Measurements from ENCODE around the gene ZNF354C.
"Not testable (repeated sequence)": the region's sequence is repeated elsewhere in the genome, so short reads cannot be mapped to it uniquely, and the experiment has no call there.

The ZNF354C gene

DNA sequence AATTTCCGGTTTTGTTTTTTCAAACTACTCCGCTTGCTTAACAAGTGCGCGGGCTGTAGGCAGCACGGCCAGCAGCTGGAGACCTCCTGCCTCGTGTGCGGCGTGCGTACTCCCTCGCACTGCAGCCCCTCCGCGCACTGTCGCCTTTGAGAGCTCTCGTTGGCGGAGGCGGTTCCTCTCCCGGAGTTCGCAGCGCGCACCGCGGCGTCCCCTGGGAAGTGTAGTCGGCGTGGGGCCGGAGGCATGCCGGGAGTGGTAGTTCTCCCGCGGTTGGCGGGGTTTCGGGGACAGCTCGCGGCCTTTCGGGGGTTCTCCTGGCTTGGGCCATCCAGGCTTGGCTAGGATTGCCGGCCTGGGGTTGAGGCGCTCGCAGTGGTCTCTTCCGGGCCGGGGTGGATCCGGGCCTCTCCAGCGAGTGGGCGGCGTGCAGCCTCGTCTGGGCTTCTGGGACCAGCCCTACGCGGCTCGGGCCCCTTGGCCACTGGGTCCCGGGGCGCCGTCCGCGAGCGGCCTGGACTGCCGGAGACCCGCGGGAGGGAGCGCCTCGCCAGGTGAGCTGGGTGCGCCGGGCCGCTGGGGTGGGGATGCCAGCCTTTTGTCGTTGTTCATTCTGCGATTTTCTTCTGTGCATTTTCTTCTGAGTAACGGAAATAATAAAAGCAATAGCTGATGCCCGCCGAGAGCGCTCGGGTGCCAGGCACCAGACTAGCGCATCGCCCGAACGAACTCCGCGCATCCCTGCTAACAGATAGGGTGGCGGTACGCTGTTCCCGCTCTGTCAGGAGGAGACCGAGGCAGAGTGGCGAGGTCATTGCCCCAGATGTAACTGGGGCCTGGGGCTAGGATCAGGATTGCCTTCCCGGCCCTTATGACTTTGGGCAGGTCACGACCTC, at the start of gene ZNF354C:
Gene ZNF354C (plus strand): TSS at position 258 of the 893 bp plus-strand sequence. CDS start 1,696 bp downstream, outside the sequence.
- DNase-seq, result peak; percentile 81

DNA sequence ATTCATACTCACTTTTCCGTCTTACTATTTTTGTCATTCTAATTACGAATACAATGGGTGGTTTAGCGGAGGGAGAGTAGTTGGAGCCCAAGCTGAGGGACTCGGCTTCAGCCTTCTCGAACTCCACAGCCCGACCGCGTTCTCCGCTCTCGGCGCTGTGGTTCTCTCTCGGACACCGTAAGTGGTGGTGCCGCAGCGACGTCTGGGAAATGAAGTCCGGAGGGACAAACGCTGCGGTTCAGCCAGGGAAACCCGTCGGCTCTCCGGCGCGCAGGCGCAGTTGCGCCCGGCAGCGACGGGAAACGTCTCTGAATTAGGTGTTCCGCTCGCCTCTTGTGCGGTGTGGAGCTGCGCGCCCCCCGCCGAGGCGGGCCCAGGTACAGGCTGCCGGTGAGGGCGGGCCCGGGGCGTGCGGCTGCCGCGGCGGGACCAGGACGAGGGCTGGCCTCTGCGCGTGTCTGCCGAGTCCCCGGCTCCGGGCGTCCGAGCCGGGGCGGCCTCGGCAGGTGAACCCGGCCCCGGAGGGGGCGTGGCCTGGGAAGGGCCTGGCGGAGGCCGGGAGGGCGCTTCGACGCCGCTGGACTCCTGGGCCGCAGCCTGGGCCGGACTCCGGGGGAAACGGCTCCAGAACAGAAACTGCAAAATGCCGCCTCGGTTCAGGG, 36.5 kb upstream of the ZNF354C start, which contains the start of gene ZNF879:
Gene ZNF879 (plus strand): TSS at position 277 of the 662 bp plus-strand sequence. CDS start 1,201 bp downstream, outside the sequence.
- DNase-seq, result peak; percentile 89

DNA sequence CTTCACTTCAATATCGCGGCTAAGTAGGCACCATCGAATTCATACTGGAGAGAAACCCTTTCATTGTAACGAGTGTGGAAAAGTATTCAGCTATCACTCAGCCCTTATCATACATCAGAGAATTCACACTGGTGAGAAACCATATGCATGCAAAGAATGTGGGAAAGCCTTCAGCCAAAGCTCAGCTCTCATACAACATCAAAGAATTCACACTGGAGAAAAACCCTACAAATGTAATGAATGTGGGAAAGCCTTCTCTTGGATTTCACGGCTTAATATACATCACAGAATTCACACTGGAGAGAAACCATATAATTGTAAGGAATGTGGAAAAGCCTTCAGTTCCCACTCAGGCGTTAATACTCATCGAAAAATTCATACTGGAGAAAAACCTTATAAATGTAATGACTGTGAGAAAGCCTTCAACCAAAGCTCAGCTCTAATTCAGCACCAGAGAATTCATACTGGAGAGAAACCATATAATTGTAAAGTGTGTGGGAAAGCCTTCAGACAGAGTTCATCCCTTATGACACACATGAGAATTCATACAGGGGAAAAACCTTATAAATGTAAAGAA, 27.1 kb upstream of the ZNF354C start:
- DNase-seq, result no peak

DNA sequence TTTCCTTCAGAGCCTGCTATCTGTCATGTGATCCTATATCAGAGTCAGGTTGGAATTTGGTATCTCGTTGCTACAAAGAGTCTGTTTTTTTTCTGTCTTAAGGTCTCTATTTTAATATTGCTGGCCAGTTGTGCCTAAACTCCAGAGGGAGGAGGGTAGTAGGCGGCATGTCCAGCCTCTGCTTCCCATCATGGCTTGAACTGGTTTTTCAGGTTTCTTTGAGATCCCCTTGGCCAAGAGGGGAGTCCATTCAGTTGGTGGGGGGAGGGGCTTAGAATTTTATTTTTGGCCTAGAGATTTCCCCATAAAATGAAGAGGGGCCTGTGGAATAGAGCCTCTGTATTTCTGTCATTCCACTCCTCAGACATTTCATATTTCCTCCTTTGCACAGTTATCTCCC, 15.4 kb upstream of the ZNF354C start:
- DNase-seq, result no peak

DNA sequence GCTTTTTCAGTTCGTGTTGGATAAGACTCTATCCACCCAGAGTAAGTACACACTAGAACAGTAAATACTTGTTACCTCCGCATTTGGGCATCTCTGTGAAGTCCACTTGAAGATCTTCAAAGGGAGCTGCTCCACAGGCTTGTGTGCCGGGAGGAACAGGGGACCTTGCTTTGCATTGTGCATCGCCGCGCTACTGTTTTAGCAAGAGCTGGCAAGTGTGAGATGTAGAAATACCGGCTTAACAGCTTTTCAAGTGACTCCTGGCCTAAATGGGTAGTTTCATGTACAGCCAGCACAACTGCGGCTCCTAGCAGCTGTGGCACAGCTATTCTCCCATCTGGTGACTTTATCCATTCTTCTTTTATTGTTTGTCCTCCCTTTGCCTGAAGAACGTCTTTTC, 8.4 kb upstream of the ZNF354C start:
- DNase-seq, result no peak

DNA sequence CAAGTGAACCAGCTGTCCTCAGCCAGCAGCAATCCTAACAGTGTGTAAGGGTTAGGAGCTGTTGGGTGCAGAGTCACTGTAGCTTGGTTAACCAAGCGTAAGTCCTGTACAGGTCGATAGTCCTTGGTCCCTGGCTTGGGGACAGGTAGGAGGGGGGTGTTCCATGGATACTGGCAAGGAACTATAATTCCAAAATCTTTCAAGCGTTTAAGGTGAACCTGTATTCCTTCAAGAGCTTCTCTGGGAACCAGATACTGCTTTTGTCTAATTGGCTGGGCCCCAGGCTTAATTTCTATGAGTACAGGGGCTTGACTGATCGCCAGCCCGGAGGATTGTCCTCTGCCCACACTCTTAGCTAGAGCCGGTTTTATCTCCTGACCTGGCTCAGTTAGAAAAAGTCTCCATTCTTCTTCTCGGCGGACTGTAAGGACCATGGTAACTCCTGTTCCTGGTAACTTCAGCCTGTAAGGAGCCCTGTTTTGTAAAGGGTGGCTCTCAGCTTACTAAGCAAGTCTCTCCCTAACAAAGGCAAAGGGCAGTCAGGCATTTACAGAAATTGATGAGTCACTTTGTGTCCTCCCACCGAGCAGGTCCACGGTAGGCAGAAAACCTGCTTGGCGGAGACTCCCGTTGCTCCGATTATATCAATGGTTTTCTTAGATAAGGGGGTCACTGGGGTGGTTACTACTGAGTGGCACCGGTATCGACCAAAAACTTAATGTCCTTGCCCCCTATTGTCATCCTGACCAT, 6.0 kb upstream of the ZNF354C start:
- no peak for DNase-seq

DNA sequence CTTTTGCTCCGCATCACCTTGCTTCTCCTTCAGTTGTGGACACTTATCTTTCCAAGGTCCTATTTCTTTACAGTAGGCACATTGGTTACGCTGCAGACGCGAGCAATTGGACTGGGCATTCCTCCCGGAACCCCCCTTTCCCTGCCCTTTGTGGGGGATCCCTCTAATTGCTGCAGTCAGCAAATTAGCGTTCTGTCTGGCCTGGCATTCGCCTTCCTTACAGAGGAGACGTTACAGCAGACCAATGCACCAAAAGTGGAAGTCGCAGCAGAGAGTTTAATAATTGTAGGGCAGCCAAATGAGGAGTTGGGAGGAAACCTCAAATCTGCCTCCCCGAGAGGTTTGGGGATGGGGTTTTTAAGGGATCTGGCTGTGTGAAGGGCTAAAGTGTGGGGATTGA, 5.3 kb upstream of the ZNF354C start:
- DNase-seq, result no peak

DNA sequence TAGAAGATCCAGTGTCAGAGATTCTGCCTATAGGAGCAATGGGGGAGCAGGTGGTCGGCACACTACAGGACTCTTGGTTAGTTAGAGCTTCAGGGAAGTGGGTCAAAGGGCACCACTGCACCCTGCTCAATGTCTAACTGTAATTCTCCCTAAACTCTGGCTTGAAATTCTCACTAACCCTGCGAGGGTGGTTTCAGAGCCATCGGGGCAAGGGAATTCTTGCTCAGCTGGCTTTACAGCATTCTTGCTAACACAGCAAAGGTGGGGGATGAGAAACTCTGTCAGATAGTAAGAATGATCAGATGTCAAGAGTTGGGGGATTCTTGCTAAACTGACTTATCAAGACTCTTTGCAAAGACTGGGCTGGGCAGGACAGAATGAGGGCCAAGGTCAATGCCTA, 4.7 kb upstream of the ZNF354C start:
- DNase-seq, result no peak

DNA sequence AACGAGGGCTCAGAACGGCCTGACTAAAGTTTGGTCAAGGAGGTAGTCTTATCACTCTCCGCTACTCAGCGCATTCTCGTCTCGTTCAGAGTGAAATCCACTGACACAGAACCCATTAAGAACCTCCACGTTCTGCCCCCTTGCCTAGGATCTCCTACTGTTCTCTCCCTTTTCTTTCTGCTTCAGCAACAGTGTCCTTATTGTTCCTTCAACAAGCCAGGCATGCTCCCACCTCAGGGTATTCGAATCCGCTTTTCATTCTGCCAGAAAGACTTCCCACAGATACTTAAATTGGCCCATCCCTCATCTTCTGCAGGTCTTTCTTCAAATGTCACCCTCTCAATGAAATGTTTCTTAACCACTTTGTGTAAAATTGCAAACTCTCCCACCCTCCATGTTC, 4.3 kb upstream of the ZNF354C start:
- no peak for DNase-seq

DNA sequence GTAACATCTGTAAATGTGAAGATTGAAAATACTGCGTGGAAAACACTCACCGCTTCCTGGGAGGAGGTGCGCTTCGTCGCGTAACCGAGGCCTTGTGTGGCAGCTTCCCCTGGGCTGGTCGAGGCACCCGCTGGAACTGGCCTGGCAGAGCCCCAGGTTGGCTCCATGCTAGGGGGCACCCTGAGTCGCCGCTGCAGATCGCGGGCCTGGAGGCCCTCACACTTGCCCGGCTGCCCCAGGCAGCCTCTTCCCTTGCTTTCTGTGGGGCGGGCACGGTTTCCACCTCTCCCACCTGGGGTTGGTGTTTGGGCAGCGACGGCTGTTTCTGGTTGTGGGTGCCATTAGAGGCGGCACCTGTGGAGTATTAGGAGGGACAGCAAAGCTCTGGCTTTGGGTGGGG, 852 bp downstream of the ZNF354C start:
- DNase-seq, result no peak

DNA sequence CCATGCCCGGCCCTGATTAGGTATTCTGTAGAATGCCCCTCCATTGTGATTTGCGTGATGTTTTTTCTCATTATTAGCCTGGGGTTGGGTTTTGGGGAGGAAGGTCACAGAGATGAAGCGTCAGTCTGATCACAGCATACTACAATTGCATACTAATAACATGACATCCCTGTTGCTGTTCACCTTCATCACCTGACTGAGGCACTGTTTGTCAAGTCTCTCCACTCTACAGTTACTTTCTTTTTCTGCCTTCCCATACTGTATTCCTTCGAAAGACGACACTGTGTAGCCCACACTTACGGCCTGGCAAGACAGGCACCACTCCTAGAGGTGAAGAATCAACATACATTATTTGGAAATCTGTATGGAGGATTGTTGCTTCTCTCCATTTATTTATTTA, 5.5 kb downstream of the ZNF354C start:
- DNase-seq, result no peak

DNA sequence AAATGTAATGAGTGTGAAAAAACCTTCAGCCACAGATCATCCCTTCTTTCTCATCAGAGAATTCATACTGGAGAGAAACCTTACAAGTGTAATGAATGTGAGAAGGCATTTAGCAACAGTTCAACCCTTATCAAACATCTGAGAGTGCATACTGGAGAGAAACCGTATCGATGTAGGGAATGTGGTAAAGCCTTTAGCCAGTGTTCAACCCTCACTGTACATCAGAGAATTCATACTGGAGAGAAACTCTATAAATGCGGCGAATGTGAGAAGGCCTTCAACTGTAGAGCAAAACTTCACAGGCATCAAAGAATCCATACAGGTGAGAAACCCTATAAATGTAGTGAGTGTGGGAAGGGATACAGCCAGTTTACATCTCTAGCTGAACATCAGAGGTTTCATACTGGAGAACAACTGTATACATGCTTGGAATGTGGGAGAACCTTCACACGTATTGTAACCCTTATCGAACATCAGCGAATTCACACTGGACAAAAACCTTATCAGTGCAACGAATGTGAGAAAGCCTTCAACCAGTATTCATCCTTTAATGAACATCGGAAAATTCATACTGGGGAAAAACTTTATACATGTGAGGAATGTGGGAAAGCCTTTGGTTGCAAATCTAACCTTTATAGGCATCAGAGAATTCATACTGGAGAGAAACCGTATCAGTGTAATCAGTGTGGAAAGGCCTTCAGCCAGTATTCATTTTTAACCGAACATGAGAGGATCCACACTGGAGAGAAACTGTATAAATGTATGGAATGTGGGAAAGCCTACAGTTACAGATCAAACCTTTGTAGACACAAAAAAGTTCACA, 19.2 kb downstream of the ZNF354C start:
- DNase-seq, result no peak

DNA sequence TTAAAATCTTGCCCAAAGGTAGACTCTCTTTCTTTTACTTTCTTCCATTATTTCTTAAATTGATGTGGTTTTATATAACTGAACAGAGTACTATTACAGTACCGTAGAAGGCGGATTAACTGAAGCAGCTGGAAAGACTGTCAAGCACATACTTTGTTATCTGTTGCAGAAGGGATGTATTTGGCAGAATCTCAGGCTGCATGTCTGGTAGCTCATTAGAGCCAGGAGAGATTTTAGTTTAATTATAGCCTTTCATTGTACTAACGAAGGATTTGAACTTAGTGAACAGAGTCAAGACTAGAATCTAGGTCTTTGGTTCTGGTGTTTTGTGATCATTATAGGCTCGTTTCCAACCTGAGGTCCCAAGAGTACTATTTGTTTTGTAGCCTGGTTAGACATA, 20.6 kb downstream of the ZNF354C start:
- DNase-seq, result no peak

DNA sequence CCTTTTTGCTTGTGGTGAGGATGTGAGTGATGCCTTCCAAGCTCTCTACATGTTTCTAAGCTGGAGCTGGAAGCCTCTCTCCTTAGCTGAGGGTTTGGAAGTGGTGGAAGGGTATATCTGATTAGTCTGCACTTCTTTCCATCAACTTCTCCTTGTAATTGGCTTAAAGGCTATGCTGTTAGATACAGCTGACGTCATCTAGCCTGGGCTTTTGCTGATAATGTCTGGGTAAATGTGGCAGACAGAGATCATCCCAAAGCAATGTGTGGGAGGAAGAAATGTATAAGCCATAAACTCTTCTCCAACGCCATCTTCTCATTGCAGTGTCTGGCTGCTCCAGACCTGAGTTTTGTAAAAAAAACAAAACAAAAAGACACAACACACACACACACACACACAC, 29.3 kb downstream of the ZNF354C start:
- DNase-seq, result no peak

DNA sequence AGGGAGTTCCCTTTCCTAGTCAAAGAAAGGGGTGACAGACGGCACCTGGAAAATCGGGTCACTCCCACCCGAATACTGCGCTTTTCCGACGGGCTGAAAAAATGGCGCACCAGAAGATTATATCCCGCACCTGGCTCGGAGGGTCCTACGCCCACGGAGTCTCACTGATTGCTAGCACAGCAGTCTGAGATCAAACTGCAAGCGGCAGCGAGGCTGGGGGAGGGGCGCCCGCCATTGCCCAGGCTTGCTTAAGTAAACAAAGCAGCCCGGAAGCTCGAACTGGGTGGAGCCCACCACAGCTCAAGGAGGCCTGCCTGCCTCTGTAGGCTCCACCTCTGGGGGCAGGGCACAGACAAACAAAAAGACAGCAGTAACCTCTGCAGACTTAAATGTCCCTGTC, 41.1 kb downstream of the ZNF354C start:
- not testable (repeated sequence) for DNase-seq

DNA sequence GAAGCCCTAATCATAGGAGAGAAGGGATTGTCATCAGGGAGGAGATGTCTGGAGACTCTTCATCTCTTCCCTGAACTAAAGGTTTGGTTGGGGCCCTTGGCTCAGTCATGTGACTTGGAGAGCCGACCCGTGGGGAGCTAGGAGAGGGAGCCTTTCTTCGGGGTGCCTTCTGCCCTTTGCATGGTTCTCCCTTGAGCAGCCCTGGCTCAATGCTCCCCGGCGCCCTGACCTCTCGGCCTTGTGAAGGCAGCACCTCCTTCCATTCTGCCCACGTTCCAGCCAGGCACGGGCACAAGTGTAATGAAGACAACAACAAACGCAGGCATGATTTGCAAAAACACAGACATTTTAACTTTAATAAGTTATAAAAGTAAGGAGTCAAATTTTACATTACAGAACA, 50.4 kb downstream of the ZNF354C start:
- no peak for DNase-seq

DNA sequence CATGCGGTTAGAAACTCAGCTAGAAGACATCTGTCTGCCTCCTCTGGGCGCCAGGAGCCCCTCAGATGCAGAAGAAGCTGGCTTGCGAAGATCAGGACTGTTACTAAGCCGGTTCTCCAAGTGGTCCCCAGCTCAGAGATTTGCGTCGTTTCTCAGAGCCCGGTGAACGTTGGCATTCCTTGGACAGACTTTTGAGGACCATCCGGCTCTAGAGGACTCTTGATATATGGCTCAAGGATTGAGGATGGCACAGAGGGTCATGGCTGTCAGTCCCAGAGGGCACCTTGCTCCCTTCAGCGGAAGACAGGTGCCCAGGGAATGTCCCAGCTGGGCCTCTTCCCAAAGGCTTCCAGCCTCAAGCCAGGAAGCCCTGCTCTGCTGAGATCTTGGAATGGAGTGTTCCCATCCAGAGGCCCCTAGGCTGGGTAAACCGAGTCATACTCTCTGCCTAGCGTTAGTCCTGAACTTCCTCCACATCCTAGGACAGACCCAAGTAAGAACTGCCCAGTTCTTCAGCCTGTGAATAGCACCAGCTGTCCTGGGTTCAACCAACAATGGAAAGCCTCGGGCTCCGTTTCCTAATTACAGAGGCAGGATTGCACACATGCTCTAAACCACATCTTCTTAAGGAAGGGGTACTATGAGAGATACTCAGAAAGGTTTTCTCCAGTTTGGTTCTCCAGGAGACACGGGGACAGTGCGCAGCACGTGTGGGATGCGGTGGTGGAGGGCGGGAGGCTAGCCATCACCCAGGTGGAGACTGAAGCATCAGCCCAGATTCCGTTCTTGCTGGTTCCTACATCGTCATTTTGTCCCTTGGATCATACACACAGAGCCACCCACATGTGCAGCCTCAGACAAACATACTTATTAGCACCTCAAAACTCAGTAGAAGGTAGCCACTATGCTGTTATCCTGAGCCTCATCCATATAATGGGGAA, 51.4 kb downstream of the ZNF354C start:
- no peak for DNase-seq

DNA sequence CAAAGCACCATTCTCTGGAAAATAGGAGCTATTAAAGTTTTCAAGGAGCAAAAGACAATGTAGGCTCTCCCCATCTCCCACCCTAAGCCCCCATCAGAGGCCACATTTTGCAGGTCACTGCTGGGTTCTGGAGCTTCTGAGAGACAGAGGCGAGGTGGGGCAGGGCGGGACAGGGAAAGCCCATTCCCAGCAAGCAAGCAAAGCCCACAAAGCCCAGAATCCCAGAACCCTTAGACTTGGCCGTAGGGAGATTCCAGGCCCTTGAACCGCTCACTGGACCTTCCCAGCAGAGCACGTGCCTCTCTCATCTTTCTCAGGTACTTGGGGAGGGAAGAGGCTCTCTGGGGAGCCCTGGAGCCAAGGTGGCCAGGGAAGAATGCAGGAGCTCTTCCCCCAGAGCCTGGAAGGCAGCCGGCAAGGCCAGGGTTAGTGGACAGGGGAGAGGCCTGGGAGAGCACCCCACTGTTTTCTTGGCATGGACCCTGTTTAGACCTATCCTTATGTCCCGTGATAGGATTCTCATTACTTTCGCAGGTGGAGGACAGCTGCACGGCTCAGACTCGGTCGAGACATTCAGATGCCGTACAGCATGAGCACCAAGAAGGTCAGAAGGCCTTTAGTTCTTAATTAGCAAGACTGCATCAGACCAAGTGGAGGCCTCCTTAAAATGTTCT, 52.4 kb downstream of the ZNF354C start:
- no peak for DNase-seq

DNA sequence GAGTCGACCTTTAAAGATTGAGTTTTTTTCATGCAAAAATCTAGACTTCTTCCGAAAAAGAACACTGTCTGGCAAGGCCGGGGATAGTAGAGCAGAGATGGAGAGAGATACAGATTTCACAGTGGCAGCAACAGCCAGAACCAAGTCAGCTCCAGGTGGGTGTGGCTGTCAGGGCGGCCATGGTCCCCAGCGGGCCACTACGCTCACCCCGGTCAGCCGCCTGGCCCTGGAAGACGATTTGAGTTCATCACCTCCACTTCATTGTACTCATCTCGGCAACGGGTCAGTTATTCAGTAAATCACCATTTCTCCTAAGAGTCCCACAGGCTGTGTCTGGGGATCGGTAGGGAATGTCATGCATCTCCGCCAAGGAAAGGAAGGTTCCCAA, 53.0 kb downstream of the ZNF354C start:
- DNase-seq, result no peak

DNA sequence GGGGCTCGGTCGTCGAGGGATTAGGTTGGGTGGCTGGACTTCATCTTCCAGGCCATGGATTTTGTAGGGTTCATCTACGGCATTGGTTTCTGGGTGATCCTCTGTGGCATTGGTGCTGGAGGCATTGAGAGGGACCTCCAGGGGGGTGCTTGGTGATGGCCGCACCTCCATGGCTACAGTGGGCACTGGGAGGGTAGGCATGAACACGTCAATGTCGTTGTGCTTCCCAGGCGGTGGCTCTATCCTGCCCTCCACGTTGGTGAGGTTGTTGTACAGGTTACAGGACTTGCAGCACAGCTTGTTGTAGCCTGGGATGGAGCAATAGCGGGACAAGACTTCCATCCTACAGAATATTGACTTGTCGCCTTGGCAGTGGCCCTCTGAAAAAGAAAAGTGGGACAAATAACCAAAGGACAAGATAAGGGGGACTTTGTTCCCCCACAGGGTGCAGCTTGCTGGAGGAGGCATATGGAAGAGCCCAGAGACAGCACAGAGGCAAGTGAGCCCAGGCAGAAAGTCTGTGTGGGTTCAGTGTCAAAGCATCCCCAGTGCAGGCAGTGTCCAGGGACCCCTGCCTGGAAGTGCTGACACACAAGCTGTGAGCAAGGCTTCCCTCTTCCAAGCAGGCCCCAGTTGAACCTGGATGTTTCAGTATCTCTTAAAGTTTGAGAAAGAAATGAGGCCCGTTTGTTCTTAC, 53.9 kb downstream of the ZNF354C start:
- no peak for DNase-seq

All from activated CD4-positive, CD25-positive, alpha-beta regulatory T cell treated with anti-CD3 and anti-CD28 coated beads, Interleukin-2, amount 50 U/mL, for 72 hours (primary cell).